ENCODE data around the gene EVPL.
"Not testable (repeated sequence)": the region's sequence is repeated elsewhere in the genome, so short reads cannot be mapped to it uniquely, and the experiment has no call there.

Gene EVPL

GRCh38 chr17:76048025-76048605 is 21.0 kb upstream of the EVPL start:
- no peak for DNase-seq (ENCODE audit: low spot score)

DNA sequence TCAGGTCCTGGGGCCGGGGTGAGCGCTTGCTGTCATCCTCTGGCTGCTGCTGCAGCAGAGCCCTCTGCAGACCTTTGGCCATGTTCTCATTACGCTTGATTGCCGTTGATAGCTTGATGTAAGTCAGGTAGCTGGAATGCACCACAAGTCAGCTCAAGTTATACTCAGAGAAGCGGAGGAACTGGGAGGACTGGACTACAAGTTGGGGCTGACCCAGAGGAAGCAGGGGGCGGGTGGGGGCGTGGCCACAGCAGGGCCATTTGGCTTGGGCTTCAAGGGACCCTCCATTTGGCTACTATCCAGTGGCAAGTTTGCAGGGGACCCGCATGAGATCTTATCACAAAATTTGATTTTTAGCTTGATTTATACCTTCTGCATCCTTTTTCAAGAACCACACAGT is 19.0 kb upstream of the EVPL start:
- no peak for DNase-seq (ENCODE audit: low spot score)

DNA sequence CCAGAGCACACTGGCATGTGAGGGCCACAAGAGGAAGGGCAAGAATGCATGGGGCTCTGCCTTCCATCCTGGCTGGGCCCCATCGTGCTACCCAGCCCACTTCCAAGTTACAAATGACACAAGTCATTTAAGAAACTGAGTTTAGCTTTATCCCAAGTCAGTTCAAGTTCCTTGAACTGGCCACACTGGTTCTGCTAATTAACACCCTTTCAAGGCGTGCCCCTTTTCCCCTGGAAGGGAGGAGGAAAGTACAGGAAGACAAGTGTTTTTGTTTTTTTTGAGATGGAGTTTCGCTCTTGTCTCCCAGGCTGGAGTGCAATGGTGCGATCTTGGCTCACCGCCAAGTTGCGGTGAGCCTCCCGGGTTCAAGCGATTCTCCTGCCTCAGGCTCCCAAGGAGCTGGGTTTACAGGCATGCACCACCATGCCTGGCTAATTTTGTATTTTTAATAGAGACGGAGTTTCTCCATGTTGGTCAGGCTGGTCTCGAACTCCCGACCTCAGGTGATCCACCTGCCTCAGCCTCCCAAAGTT is 17.4 kb upstream of the EVPL start:
- not testable (repeated sequence) for DNase-seq (ENCODE audit: low spot score)

DNA sequence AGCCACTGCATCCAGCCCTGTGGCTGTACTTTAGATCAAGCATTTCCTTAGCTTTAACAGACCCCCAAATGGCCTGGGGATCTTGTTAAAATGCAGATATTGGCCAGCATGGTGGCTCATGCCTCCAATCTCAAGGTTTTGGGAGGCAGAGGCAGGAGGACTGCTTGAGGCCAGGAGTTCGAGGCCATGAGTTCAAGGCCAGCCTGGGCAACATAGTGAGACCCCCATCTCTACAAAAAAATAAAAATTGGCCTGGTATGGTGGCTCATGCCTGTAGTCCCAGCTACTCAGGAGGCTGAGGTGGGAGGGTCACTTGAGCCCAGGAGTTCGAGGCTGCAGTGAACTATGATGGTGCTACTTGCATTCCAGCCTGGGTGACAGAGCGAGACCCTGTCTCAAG is 15.8 kb upstream of the EVPL start:
- DNase-seq (ENCODE audit: low spot score) = not testable (repeated sequence)

GRCh38 chr17:76040376-76040775 is 13.3 kb upstream of the EVPL start:
- DNase-seq (ENCODE audit: low spot score) = no peak

DNA sequence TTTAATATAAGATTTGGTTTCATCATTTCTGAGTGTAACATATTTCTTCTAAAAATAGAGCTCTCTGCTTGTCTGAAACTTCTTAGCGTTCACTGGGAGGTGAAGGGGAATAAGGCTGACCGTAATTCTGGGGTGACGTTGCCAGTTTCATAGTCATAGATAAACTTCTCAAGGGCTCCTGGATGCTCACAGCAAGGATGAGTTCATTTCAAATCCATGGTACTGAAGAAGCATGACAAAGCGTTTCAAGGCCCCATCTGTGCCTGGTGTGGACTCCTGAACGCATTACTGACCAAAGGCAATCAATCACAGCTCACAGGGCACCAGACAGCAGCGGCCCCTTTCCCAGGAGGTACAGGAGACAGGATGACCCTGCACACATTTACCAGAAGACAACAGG is 12.0 kb upstream of the EVPL start:
- DNase-seq (ENCODE audit: low spot score) = no peak

GRCh38 chr17:76038050-76038449 is 10.9 kb upstream of the EVPL start:
- DNase-seq (ENCODE audit: low spot score) = no peak

GRCh38 chr17:76036497-76037261 is 9.6 kb upstream of the EVPL start:
- no peak for DNase-seq (ENCODE audit: low spot score)

DNA sequence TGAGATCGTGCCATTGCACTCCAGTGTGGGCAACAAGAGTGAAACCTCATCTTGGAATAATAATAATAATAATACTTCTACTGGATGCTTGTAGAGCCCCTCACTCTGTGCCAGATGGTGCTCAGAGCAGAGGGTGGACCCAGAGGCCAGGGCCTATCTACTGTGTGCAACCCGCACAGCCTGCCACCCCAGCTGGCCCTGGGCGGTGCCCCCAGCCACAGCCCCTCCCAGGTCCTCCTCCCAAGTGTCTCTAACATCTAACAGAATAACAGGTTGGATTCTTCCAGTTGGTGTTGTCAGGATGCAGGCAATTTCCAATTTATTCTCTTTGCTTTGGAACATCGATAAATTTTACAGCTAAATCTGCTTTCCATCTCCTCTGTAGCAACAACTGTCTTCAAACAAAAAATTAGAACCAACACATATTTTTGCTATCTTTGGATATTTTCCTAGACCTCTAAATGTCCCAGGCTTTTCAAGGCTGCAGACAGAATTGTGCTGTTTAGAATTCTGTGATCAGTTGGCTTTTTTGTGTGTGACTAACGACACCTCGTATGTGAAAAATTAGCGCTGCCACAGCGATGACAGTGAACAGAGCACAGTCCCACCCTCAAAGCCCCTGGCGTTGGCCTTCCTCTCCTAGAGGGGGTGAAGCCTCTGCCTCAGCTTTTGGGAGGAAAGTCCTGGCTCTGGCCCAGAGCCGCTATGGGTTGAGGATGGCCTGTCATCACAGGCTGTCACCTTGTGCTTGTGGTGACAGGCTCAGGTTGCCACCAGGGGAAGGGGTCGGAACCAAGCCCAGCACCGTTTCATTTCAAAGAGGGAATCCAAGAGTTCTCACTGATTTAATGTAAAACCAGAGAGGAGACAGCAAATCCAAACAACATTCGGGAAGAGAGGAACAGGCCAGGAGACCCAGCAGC is 7.6 kb upstream of the EVPL start:
- no peak for DNase-seq (ENCODE audit: low spot score)

- DNase-seq (ENCODE audit: low spot score) = no peak
These were observed 6.0 kb upstream of the EVPL start for GRCh38 chr17:76033139-76033538.

- no peak for DNase-seq (ENCODE audit: low spot score)
These were observed 5.6 kb upstream of the EVPL start for GRCh38 chr17:76032780-76033108.

- no peak for DNase-seq (ENCODE audit: low spot score)
These were observed 5.1 kb upstream of the EVPL start for GRCh38 chr17:76032073-76032779.

DNA sequence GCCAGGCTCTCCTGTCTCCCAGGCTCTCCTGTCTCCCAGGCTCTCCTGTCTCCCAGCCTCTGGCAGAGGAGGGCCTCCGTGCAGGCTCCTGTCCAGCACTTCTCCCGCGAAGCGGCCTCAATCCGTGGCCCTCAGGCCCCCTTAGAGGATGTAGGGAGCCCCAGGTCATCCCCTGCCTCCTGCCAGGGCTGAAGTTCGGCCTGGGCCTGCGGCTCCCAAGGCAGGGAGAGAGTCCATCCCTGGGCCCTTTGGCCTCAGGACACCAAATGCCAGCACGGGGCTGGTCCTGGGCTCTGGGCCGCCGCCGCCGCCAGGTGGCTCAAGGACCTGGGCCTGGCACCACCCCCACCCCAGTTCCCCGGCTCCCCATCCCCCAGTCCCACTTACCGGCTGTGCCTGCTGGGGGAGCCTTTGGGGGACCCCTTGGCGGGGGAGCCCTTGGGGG is 370 bp downstream of the EVPL start:
- no peak for DNase-seq (ENCODE audit: low spot score)

DNA sequence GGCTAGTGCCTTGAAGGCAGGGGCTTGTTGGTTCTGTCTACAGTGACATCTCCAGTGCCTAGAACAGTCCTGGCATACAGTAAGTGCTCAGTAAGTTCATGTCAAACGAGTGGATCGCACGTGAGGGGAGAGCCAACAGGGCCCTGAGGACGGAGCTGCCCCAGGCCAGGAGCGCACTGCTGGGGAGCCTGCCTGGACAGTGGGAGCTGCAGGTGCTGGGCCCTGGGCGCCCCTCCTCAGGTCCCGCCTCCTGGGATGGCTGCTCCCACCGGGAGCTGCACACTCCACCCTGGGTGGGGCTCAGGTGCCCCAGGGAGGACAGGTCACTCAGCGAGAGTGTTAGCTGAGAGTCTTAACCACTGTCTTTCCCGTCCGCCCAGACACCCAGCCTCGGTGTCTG is 1.8 kb downstream of the EVPL start:
- DNase-seq (ENCODE audit: low spot score) = no peak

- DNase-seq (ENCODE audit: low spot score) = no peak
These were observed 2.8 kb downstream of the EVPL start for GRCh38 chr17:76024353-76024752.

DNA sequence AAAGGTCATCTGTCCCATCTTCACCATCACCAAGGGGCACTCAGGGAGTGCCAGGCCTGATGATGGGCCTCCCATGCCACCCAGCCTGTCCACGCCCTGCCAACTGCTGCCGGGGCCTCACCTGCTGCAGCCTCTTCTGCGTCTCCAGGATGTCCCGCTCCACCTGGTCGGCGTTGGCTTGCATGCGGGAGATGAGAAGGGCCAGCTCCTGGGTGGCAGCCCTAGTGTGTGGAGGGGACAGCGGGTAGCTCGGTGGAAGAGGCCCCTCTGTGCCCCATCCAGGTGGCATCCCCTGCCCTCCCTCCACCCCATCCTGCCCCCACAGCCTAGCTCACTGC is 3.2 kb downstream of the EVPL start:
- no peak for DNase-seq (ENCODE audit: low spot score)

DNA sequence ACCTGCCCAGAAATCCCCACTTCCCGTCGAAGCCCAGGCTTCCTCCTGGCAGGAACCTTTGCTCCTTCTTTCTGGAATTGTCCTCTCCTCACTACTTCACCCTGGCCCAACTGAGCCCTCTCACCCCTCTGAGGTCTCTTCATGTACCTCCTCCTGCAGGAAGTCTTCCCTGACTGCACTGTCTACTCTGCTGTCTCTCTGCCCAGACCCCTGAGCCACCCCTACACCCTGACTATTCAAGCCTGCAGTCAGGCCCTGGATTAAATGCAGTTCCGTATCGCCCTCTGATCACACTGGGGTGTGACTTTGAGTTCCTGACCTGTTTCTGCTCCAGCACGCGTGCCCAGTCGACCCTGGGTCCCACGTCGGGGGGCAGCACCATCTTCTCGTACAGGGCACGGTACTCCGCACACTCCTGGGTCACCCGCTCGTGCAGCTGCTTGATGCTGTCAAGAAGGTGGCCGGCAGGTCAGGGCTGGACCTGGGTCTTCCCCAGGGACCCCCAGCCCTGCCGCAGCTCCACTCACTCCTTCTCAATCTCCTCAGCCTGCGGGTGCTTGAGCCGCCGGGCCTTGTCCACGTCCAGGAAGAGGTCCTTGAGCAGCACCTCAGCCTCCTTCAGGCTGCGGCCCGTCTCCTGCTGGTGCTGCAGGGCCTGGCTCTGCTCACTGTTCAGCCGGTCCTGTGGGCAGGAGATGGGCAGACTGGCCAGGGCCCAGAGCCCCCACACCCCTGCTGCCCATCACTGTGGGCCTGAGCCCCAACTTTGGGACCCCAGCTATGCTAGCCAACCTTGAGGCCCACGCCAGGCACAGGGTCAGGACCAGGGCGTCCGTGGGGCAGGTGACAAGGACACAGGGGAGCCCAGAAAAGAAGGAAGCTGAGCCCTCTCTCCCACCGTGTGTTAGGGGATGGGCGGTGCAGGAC is 3.9 kb downstream of the EVPL start:
- DNase-seq (ENCODE audit: low spot score) = no peak

GRCh38 chr17:76022285-76022684 is 4.8 kb downstream of the EVPL start:
- no peak for DNase-seq (ENCODE audit: low spot score)

GRCh38 chr17:76019833-76020467 is 7.2 kb downstream of the EVPL start:
- DNase-seq (ENCODE audit: low spot score) = no peak

GRCh38 chr17:76018801-76019200 is 8.3 kb downstream of the EVPL start:
- no peak for DNase-seq (ENCODE audit: low spot score)

DNA sequence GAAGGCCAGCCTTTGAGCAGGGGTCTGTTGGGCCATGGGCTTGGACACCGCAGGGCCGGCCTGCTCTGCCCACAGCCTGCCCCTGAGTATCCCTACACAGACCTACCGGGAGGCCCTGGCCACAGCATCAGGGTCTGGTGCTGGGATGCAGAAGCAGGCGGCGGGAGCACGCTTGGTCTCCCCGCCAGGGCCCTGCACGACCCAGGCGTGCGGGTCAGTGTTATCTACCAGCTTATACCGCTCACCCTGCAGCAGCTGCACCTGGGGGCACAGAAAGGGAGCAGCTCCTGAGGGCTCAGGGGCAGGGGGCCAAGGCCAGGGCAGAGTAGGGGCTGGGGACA is 8.8 kb downstream of the EVPL start:
- DNase-seq (ENCODE audit: low spot score) = no peak

All from activated CD4-positive, alpha-beta T cell treated with anti-CD3 and anti-CD28 coated beads, Interleukin-2, Interleukin-4, amounts not matched to agents 100 ng/mL and 50 ng/mL, durations not matched to agents 16 hours and 8 hours (primary cell).